ENCODE measurements around the gene SSTR3.

The SSTR3 gene

DNA sequence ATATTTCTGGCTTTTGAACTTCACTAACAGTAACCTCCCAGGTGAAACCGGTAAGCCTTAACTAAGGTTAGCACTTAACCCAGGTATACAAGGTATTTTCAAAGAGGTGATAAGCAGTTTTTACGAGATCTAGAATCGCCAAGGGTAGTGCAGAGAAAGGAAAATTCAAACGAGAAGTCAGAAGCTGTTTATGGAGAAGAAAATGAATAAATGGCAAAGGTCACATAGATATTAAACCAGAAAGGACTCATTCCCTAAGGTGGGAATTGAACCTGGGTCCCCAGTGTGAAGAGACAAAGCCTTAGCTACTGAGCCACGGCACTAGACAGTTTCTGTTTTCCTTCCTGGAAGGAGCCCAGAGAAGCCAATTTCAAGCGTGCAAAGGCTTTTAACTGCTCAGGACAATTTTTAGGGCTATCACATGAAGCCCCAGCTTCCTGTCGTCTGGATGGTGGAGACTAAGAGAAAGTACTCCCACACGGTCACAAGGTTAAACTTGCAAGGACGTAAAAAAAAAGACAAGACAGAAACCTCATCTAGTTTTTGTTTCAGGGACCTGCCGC, 18.6 kb downstream of the SSTR3 start:
- DNase-seq: peak; percentile 39

DNA sequence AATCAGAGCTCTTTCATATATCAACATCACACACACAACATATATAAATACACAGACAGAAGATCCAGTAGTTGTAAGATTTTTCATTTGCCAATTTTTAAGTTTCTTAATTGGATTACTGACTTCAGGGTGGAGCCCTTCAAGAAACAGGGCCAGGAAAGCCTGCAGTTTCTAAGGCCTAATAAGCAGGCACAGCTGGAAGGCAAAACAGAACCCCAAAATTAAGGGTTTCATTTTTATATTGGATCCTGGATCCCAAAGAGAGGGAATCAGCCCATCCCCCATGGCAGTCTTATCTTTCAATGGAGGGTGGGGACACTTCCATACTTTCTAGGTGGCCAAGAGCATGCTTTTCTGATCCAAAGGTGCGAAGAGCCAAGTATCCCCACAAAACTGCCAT, 19.5 kb downstream of the SSTR3 start:
- DNase-seq: no peak

DNA sequence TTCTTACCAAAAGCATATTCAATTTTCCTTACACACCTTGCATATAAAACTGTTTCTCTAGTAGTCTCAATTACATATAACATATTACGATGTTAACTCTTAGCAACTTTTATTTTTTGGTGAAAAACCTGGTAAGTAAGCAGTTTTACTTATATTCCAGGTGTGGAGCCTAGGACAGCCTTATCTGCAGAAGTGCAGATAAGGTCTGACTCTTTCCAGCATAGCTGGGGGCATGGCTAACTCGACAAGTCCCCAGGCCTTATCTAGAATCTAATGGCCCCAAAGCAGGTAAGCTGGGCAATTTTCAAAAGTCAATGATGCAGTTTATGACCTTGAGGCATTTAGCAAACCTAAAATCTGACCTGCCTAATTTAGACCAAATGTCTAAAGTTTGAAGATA, 20.1 kb downstream of the SSTR3 start:
- no peak for DNase-seq

DNA sequence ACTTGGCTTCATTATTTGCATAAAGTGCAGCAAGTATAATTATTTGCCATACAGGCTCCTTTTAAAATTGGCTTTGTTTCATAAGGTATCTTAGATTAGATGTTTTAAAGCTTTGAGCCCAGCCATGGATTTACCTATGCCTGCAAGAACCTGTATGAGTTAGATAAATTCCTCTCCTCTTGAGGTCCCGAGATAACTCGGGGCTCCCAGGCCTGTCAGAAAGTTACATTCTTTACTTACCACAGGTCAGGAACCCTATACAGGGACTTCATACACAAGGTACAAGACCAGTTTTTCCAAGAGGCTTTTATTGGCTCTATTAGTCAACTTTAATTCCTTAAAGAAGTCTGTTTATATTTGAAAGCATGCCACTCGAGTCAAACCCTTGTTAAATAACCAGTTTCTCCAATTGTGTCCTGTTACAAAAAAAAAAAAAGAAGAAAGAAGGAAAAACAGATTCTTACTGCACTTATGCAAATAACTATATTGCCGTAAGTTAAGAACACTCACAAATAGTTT, 22.0 kb downstream of the SSTR3 start:
- DNase-seq: no peak

DNA sequence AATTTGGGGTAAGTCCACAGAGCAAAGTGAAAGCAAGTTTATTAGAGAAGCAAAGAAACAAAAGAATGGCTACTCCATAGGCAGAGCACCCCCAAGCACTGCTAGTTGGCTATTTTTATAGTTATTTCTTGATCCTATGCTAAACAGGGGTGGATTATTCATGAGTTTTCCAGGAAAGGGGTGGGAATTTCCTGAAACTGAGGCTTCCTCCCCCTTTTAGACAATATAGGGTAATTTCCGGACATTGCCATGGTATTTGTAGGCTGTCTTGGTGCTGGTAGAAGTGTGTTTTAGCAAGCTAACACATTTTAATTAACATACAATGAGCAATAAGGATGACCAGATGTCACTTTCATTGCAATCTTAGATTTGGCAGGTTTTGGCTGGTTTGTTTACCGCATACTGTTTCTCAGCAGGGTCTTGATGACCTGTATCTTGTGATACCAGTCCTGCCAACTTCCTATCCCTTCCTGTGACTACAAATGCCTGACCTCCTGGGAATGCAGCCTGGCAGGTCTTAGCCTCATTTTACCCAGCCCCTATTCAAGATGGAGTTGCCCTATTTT, 23.3 kb downstream of the SSTR3 start:
- DNase-seq: no peak

DNA sequence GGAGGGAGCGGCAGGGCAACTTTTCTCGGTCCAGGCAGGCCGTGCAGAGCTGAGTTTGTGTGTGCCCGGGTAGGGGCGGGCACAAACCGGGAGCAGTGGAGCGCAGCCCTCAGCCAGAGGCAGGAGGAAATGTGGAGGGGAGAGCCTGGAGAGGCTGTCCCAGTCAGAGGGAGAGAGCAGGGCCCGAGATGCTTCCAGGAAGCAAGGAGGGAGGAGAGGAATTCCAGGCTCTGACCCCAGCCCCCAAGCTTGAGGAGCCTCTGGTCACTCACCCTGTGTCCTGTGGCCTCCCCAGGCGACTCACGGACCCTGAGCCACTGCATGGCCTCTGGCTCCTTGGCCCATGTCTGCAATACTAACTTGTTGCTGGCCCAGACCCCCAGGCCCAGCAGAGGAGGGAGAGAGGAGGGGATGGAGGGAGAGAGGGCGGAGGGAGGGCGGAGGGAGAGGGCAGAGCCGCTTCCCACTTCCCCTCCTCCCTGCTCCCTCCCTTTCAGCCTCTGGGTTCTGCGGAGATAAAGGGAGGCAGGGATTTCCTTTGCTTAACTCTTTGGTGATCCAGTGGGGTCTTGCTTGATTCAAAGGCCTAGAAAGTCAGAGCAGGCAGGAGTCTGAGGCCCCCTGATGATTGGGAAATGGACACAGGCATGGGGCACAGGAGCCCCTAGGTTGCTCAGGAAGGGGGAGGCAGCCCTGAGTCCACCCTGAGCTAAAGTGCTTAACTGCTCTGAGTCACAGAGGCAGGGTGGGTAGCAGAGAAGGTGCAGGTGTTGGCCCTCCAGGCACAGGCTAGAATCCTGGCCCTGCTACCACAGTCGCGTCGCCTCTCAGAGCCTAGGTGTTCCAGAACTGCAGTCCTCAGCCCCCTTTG, 24.2 kb downstream of the SSTR3 start, which contains the start of gene C1QTNF6:
Gene C1QTNF6, minus strand, starts transcription at position 357 of the 871 bp plus-strand sequence. Its CDS starts 34 bp downstream, at position 323.
- DNase-seq: no peak

DNA sequence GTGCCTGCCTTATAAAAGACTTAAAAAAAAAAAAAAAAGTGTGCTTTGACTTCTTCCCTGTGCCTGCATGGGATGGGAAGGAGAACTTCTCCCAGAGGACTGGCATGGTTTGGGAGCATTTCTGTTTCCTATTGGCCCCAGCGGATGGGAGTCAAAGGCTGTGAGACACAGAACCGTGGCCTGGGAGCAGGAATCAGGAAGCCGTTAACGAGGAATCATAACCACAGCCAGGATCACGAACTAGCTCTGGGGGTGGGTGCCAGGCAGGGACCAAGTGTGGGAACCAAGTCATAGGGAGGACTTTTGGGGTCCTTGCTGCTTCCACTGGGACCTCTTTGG, 24.8 kb downstream of the SSTR3 start:
- no peak for DNase-seq

DNA sequence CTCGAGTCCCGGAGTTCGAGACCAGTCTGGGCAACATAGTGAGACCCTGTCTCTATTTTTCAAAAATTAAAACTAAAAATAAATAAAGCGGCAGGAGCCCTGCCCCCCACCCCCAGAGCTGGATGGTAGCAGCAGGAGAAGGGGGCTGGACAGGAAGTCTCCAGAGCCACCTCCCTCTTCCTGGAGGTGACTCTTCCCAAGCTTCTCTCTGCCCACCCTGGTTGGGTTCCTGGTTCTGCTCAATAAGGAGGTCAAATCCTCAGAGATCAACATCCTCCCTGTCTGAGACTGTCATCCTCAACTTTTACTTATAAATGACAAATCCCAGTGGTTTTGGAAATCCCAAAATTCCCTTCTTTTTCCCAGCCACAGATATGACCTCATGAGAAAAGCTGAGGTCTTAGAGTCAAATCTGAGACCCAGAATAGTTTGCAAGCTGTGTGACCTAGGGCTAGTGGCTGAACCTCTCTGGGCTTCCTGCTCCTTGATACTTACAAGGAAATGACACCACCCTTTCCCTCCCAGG, 25.2 kb downstream of the SSTR3 start:
- no peak for DNase-seq

DNA sequence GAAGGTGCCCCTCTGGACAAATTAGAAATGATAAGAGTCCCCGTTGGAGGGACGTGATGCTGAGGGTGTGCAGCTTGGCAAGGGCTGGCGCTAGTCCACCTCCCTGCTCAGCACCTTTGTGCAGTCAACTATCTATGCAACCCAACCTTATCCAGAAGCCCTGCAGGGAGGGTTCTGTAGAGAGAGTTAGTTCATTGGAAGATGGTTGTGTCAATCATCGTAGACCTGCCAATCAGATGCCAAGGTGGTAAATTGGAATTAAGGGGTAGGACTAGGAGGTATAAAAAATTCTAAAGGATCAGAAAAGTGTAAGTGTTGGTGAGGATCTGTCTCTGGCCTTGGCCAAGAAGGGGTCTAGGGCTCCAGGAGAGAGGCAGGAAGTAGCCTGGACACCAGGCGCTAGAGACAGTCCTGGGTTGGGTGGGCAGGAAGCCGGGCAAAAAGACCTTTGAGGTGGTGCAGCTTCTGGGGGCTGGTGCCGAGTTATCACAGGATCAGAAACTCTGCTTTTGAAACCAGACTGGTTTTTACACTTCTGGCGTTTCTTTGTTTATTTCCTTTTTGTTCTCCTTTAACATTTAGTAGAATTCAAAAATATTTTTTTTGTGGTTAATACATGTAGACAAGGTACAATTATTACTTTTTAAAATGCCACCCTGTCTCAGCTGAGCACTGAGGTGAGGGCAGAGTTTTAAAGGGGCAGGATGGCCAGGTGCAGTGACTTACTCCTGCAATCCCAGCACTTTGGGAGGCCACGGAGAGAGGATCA, 25.9 kb downstream of the SSTR3 start:
- peak; percentile 41 for DNase-seq

DNA sequence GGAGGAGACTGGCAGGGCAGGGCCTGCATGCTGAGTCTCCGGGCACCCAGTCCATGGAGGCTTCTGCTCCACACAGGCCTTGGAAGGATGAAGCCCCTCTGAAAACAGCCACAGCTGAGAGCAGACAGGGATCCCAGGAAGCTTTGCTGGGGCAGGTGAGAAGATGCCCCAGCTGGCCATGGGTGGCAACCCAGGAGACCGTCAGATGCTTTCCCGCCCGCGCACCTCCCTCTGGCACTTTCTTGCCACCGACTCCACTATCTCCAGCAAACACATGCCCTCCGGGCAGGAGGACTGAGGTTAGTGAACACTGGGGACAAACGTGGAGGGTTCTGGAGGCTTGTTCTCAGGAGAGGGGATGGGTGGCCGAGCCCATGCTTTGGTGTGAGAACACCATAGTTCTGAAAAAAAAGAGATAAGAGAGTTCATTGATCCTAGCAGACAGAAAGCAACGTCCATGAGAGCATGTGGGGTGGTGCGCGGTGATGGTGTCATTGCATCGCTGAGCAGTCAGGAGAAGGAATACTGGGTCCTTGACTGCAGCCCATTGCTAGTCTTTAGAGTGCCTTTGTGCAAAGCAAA, 26.5 kb downstream of the SSTR3 start:
- DNase-seq: no peak

DNA sequence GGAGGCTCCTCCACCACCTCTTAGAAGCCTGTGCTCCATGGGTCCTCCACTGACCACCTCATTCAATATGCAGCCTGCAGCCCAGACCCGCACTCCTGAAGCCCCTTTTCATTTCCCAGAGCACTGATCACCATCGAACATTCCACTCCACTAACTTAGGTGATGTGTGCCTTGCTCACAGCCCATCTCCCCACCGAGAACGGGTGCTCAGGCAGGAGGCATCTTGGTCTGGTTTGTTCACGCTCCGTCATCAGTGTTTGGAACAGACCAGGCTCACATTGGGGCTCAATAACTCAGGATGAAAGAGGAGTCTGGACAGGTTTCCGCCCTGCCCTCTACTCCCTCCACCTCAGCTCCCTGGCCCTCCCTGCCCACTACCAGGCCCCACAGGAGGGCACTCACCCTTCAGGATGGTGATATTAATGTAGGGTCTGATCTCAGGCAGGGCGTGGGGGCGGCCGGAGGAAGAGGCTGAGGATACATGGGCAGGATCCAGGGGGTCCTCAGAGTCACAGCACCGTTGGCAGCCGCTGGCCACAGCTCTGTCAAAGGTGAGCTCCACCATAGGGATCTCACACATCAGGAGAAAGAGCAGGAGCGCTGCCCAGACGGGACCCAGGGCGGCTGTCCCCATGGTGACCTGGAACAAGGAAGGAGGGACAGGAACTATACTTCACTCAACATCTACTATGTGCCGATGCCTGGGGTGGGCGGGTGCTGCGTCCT, 27.3 kb downstream of the SSTR3 start:
- no peak for DNase-seq

DNA sequence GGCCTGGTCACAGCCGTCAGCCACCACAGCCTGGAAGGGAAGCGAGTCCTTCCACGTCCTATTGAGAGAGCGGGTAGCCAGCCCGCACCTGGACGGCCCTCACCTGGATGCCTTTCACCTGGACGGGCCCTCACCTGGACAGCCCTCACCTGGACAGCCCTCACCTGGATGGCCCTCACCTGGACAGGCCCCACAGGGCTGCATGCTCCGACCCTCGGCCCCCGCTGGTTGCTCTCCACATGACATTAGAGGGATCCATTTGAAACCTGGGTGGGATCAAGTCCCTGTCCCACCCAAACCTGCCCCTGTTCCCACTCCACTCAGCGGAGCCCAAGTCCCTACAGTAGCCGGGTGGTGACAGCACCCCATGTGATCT, 27.9 kb downstream of the SSTR3 start:
- DNase-seq: no peak

DNA sequence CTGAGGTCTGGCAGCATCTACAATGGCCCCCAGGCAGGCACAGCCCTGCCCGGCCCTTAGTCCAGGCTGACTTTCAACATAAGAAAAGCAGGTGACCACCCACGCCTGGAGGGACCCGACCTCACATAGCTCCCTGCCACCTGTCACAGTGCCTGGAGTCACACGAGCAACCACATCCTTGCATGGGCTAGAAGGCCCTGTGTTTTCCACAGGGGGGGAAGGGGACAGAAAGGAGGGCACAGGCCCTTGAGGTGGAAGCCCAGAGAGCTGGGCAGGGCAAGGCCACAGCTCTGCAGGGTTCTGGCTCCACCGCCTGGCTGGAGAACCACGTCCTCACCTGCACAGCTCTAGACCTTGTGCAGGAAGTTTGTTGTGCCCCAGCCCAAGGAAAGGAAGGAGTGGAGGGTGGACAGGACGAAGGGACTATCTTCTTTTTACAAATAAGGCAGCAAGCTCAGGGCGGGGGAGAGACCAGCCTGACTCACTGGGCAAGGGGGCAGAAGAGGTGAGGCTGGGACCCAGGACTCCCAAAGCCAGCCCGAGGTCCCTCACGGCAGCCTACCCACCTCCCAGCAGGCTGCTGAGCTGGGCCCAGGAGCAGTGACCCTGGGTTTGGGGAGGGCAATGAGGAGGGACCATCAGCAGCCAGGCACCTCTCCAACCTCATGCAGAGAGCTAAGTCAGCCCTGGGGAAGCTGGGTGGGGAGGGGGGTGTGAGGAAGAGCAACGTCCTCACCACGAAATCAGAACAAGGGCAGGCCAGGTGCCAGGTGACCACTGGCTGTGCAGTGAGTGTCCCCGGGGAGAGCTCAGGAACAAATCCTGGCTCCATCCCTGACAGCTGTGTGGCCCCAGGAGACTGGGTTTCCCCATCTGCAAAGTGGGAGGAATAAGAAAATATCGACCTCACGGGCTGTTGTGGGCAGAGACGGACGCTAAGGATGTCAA, 28.6 kb downstream of the SSTR3 start:
- no peak for DNase-seq

DNA sequence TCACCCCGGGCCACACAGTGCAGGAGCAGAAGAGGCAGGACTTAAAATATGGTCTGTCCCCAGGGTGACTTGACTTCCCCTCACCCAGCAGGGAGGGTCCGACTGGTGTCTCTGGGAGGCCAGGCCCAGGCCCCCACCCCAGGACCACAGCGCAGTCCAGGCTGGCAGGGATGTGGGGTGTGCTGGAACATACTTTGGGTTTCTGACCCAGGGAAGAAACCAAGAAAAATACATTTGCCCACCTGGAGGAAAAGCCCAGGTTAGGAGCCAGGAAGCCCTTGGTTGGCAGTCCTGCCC, 29.4 kb downstream of the SSTR3 start:
- no peak for DNase-seq

DNA sequence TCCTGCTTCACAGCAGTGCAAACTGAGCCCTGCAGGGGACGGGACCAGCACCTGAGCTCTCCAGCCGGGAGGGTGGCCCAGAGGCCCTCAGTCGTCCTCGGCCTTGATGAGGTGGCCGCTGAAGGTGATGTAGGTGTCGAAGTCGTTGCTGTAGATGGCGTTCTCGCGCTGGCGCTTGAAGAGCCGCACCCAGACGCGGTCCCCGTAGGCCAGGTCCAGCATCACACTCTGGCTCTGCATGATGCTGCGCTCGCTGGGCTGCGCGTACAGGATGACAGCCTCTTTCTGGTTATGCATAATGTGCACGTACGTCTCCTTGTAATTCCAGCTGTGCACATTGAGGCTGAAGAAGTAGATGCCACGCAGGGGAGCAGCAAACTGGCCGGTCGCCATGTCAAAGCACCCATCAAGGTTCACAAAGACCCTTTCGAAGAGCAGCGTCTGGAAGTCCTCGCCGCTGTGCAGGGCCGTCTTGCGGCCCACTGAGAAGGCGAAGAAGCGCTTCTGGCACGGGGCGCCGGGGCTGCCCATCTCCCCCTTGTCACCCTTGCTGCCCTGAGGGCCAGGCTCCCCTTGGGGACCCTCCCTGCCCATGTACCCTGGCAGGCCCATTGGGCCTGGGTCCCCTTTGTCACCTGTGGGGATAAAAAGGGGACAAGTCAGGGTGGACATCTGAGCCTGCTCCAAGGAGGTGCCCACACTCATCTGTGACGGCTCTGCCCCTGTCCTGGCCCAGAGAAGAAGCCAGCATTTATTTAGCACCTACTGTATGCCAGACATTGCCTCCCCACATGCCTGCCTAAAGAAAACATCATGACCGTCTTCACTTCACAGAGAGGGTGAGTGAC, 30.0 kb downstream of the SSTR3 start:
- no peak for DNase-seq

DNA sequence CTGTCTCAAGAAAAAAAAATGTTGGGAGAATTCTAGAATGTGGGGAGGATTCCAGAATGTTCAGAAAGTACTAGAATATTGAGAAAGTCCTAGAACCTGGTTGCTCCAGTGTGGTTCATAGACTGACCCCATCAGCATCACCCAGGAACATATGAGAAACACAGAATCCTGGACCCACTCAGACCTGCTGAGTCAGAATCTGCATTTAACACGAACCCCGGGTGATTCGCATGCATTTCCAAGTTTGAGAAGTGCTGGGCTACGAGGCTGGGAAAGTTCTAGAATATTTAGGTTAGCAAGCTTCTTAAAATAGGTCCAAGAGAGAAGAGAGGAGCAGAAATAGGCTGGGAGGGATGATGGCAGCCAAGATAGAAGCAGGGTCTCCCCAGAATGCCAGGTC, 30.6 kb downstream of the SSTR3 start:
- no peak for DNase-seq

DNA sequence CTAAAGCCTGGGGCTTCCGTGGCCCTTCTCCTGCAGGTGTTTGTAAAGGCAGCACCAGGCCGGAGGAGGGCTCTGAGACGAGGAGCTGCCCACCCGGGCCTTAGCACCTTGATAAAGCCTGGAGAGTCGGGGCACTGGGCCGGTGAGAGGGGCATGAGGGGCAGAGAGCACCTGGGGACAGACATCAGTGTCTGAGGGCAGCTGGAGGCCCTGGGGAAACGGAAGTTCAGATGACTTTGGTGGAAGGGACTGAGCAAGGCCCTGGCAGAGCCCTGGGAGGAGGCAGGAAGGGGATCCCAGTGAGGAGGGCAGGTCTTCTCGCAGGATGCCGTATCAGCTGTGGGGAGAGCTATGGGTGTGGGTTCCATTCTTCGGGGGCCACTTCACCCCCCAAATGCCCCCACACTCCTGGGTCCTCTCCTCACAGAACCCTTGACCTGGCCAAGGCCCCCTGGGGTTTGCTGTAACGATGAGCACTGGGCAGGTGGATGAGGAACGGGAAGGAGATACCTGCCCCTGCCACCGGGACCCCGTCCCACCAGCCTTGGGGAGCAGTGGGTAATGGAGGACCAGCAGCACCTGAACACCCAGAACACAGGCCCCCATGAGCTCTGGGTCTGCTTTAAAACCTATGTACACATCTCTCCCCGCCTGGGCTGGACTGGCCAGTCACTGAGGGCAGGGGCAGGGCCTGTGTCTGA, 31.6 kb downstream of the SSTR3 start:
- DNase-seq: no peak

DNA sequence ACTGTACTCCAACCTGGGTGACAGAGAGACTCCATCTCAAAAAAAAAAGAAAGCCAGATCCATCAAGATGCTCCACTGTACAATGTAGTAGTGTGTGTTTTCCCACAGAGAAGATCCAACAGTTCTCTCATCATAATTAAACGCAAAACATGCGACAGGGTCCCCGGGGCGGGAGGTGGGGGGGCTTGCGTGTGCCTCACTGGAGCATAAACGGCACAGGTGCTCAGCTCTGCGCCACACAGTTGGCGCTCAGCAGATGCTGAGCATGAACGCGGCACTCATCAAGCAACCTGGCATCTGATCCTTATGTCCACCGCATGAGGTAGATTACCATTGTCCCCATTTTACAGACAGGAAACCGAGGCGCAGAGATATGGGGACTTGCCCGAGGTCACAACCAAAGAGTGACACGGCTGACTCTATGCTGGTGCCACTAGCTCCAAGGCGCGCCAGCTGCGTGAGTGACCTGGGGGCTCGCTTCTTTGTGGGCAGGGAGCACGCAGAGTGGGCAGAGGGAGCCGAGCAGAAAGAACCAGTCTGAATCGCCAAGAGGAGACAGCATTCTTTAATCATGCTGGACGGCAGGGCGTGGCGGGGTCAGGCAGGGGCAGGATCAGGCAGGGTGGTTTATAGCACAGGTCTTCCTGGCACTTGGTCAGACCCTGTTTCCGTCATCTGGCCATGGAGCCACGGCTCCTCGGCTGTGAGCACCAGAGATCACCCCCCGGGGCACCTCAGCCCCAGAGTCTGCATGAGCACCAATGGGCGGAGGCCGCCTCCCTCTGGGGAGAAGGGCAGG, 32.5 kb downstream of the SSTR3 start:
- no peak for DNase-seq

DNA sequence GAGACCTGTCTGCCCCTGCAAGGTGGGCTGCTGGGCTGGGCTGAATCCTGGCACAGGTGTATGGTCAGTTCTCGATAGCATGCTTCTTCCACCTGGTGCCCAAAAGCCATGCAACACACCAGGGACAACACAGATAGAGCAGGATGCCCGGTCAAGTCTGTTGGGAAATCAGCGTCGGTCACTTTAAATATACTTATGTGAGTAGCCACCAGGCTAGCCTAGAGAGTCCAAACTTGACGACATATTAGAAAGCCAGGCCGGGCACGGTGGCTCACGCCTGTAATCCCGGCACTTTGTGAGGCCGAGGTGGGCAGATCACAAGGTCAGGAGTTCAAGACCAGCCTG, 33.2 kb downstream of the SSTR3 start:
- no peak for DNase-seq

Measured in GDM1 (cell line).